ENCODE data around the gene MYRIP.

- TF ChIP-seq CREB1 (CRISPR knock-in tag; IDR thresholded peaks at IDR 0.05; ENCODE audit: low read depth), result no peak
- no peak for TF ChIP-seq EZH2 (IDR thresholded peaks at IDR 0.05; ENCODE audit: low read depth, unreplicated experiment)
- TF ChIP-seq, protein P1, sequence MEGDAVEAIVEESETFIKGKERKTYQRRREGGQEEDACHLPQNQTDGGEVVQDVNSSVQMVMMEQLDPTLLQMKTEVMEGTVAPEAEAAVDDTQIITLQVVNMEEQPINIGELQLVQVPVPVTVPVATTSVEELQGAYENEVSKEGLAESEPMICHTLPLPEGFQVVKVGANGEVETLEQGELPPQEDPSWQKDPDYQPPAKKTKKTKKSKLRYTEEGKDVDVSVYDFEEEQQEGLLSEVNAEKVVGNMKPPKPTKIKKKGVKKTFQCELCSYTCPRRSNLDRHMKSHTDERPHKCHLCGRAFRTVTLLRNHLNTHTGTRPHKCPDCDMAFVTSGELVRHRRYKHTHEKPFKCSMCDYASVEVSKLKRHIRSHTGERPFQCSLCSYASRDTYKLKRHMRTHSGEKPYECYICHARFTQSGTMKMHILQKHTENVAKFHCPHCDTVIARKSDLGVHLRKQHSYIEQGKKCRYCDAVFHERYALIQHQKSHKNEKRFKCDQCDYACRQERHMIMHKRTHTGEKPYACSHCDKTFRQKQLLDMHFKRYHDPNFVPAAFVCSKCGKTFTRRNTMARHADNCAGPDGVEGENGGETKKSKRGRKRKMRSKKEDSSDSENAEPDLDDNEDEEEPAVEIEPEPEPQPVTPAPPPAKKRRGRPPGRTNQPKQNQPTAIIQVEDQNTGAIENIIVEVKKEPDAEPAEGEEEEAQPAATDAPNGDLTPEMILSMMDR (conservative IDR thresholded peaks at IDR 0.05; ENCODE audit: low read depth in 2 of 2), result no peak
- TF ChIP-seq POLR2AphosphoS5 (IDR thresholded peaks at IDR 0.05; ENCODE audit: low read depth), result no peak
- no peak for TF ChIP-seq REST (IDR thresholded peaks at IDR 0.05; ENCODE audit: unreplicated experiment)
- TF ChIP-seq EZH2phosphoT487 (IDR thresholded peaks at IDR 0.05; ENCODE audit: unreplicated experiment), result no peak
- TF ChIP-seq, protein P2, sequence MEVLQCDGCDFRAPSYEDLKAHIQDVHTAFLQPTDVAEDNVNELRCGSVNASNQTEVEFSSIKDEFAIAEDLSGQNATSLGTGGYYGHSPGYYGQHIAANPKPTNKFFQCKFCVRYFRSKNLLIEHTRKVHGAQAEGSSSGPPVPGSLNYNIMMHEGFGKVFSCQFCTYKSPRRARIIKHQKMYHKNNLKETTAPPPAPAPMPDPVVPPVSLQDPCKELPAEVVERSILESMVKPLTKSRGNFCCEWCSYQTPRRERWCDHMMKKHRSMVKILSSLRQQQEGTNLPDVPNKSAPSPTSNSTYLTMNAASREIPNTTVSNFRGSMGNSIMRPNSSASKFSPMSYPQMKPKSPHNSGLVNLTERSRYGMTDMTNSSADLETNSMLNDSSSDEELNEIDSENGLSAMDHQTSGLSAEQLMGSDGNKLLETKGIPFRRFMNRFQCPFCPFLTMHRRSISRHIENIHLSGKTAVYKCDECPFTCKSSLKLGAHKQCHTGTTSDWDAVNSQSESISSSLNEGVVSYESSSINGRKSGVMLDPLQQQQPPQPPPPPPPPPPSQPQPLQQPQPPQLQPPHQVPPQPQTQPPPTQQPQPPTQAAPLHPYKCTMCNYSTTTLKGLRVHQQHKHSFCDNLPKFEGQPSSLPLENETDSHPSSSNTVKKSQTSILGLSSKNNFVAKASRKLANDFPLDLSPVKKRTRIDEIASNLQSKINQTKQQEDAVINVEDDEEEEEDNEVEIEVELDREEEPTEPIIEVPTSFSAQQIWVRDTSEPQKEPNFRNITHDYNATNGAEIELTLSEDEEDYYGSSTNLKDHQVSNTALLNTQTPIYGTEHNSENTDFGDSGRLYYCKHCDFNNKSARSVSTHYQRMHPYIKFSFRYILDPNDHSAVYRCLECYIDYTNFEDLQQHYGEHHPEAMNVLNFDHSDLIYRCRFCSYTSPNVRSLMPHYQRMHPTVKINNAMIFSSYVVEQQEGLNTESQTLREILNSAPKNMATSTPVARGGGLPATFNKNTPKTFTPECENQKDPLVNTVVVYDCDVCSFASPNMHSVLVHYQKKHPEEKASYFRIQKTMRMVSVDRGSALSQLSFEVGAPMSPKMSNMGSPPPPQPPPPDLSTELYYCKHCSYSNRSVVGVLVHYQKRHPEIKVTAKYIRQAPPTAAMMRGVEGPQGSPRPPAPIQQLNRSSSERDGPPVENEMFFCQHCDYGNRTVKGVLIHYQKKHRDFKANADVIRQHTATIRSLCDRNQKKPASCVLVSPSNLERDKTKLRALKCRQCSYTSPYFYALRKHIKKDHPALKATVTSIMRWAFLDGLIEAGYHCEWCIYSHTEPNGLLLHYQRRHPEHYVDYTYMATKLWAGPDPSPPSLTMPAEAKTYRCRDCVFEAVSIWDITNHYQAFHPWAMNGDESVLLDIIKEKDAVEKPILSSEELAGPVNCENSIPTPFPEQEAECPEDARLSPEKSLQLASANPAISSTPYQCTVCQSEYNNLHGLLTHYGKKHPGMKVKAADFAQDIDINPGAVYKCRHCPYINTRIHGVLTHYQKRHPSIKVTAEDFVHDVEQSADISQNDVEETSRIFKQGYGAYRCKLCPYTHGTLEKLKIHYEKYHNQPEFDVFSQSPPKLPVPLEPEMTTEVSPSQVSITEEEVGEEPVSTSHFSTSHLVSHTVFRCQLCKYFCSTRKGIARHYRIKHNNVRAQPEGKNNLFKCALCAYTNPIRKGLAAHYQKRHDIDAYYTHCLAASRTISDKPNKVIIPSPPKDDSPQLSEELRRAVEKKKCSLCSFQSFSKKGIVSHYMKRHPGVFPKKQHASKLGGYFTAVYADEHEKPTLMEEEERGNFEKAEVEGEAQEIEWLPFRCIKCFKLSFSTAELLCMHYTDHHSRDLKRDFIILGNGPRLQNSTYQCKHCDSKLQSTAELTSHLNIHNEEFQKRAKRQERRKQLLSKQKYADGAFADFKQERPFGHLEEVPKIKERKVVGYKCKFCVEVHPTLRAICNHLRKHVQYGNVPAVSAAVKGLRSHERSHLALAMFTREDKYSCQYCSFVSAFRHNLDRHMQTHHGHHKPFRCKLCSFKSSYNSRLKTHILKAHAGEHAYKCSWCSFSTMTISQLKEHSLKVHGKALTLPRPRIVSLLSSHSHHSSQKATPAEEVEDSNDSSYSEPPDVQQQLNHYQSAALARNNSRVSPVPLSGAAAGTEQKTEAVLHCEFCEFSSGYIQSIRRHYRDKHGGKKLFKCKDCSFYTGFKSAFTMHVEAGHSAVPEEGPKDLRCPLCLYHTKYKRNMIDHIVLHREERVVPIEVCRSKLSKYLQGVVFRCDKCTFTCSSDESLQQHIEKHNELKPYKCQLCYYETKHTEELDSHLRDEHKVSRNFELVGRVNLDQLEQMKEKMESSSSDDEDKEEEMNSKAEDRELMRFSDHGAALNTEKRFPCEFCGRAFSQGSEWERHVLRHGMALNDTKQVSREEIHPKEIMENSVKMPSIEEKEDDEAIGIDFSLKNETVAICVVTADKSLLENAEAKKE (CRISPR knock-in tag; IDR thresholded peaks at IDR 0.05), result no peak
These were observed 420.6 kb downstream of the MYRIP start for GRCh38 chr3:40229963-40230362.
